HEK293 (cell line): ENCODE results near the gene HARS2.

Experiments used
- CTCF ChIA-PET: fragments of 350-600 bp; formaldehyde crosslinking; extraction: SDS; loops from one replicate; lab custom pipeline; 2021; ENCODE audit warnings: antibody characterized with exemption; lab: Yijun Ruan, JAX
- POLR2A ChIA-PET: fragments of 300-600 bp; formaldehyde crosslinking; extraction: SDS; loops from one replicate; lab custom pipeline; 2020; ENCODE audit warnings: antibody characterized with exemption, inconsistent platforms; lab: Yijun Ruan, JAX
- H3K27ac ChIP-seq: fragments of 200-500 bp; sonication (Bioruptor generic); 2 replicates; pipeline ENCODE4 v1.5.1; 2014; ENCODE audit warnings: low read depth, low read length, control low read depth, inconsistent platforms; ENCODE audit errors: extremely low read depth
- H3K36me3 ChIP-seq, 2 experiments: fragments of 200-500 bp in 1 of 2; sonication (Bioruptor generic) in 1 of 2; 1 replicate in 1 of 2; 2 replicates in 1 of 2; pipeline ENCODE4 v1.5.1; 2014 to 2017; ENCODE audit warnings: inconsistent platforms in 2 of 2, low read length in 2 of 2; ENCODE audit not compliant: control insufficient read depth in 2 of 2, insufficient read depth in 1 of 2
- H3K4me1 ChIP-seq: fragments of 200-500 bp; sonication (Bioruptor generic); 2 replicates; pipeline ENCODE4 v1.5.1; 2014; ENCODE audit warnings: mild to moderate bottlenecking, low read length, inconsistent platforms; ENCODE audit not compliant: control insufficient read depth, insufficient read depth
- H3K4me3 ChIP-seq: 2 replicates; pipeline ENCODE4 v1.5.1; 2011; ENCODE audit warnings: low read depth, mild to moderate bottlenecking, control low read depth, low read length, moderate library complexity
- H3K9me3 ChIP-seq: fragments of 200-500 bp; sonication (Bioruptor generic); 2 replicates; pipeline ENCODE4 v1.5.1; 2014; ENCODE audit warnings: low read depth, low read length, inconsistent platforms; ENCODE audit not compliant: control insufficient read depth, insufficient read depth
- CTCF ChIP-seq: fragments of 450-650 bp; formaldehyde crosslinking; IDR thresholded peaks from 2 replicates; pipeline ENCODE4 v1.5.1; 2016; ENCODE audit warnings: missing biosample characterization, missing genetic modification characterization
- HIC1 ChIP-seq: fragments of 450-650 bp; formaldehyde crosslinking; IDR thresholded peaks from 2 replicates; pipeline ENCODE4 v1.5.1; 2016; ENCODE audit warnings: missing biosample characterization, missing genetic modification characterization
- KLF9 ChIP-seq: fragments of 450-650 bp; formaldehyde crosslinking; IDR thresholded peaks from 2 replicates; pipeline ENCODE4 v1.5.1; 2016; ENCODE audit warnings: missing biosample characterization, missing genetic modification characterization, low read depth
- PRDM10 ChIP-seq: fragments of 450-650 bp; formaldehyde crosslinking; IDR thresholded peaks from 2 replicates; pipeline ENCODE4 v1.5.1; 2016; ENCODE audit warnings: missing biosample characterization, missing genetic modification characterization
- PRDM6 ChIP-seq: fragments of 450-650 bp; formaldehyde crosslinking; IDR thresholded peaks from 2 replicates; pipeline ENCODE4 v1.5.1; 2017; ENCODE audit warnings: missing biosample characterization, missing genetic modification characterization
- RBAK ChIP-seq: fragments of 450-650 bp; formaldehyde crosslinking; IDR thresholded peaks from 2 replicates; pipeline ENCODE4 v1.5.1; 2016; ENCODE audit warnings: missing biosample characterization, missing genetic modification characterization
- SETDB1 ChIP-seq: IDR thresholded peaks from one replicate; pipeline ENCODE4 v1.6.1; 2017; ENCODE audit warnings: mild to moderate bottlenecking, low read length, moderate library complexity, mixed read lengths; ENCODE audit not compliant: insufficient read length
- TRIM28 ChIP-seq: IDR thresholded peaks from 2 replicates; pipeline ENCODE4 v1.6.1; 2011; ENCODE audit warnings: low read length, control low read depth, borderline replicate concordance
- ZEB2 ChIP-seq: fragments of 450-650 bp; formaldehyde crosslinking; IDR thresholded peaks from 2 replicates; pipeline ENCODE4 v1.5.1; 2016; ENCODE audit warnings: missing biosample characterization, missing genetic modification characterization
- ZNF121 ChIP-seq: fragments of 450-650 bp; formaldehyde crosslinking; IDR thresholded peaks from 2 replicates; pipeline ENCODE4 v1.5.1; 2016; ENCODE audit warnings: missing biosample characterization, missing genetic modification characterization
- ZNF157 ChIP-seq: fragments of 450-650 bp; formaldehyde crosslinking; IDR thresholded peaks from 2 replicates; pipeline ENCODE4 v1.5.1; 2016; ENCODE audit warnings: missing biosample characterization, missing genetic modification characterization
- ZNF175 ChIP-seq: fragments of 450-650 bp; formaldehyde crosslinking; IDR thresholded peaks from 2 replicates; pipeline ENCODE4 v1.5.1; 2016; ENCODE audit warnings: missing biosample characterization, missing genetic modification characterization
- ZNF184 ChIP-seq: fragments of 450-650 bp; IDR thresholded peaks from 2 replicates; pipeline ENCODE4 v1.5.1; 2018; ENCODE audit warnings: missing biosample characterization, mild to moderate bottlenecking, missing genetic modification characterization
- ZNF211 ChIP-seq: fragments of 450-650 bp; formaldehyde crosslinking; IDR thresholded peaks from 2 replicates; pipeline ENCODE4 v1.5.1; 2016; ENCODE audit warnings: low read depth, missing biosample characterization, missing genetic modification characterization
- ZNF223 ChIP-seq: fragments of 450-650 bp; formaldehyde crosslinking; IDR thresholded peaks from 2 replicates; pipeline ENCODE4 v1.5.1; 2016; ENCODE audit warnings: missing biosample characterization, missing genetic modification characterization
- ZNF280D ChIP-seq: fragments of 450-650 bp; formaldehyde crosslinking; IDR thresholded peaks from 2 replicates; pipeline ENCODE4 v1.5.1; 2016; ENCODE audit warnings: missing biosample characterization, missing genetic modification characterization
- ZNF354C ChIP-seq: fragments of 450-650 bp; formaldehyde crosslinking; IDR thresholded peaks from 2 replicates; pipeline ENCODE4 v1.5.1; 2016; ENCODE audit warnings: missing biosample characterization, missing genetic modification characterization, low read depth, borderline replicate concordance
- ZNF398 ChIP-seq: fragments of 450-650 bp; formaldehyde crosslinking; IDR thresholded peaks from 2 replicates; pipeline ENCODE4 v1.5.1; 2017; ENCODE audit warnings: missing biosample characterization, missing genetic modification characterization
- ZNF426 ChIP-seq: fragments of 450-650 bp; formaldehyde crosslinking; IDR thresholded peaks from 2 replicates; pipeline ENCODE4 v1.5.1; 2017; ENCODE audit warnings: missing biosample characterization, missing genetic modification characterization, mild to moderate bottlenecking, inconsistent platforms, moderate library complexity
- ZNF48 ChIP-seq: fragments of 450-650 bp; formaldehyde crosslinking; IDR thresholded peaks from 2 replicates; pipeline ENCODE4 v1.5.1; 2016; ENCODE audit warnings: missing biosample characterization, missing genetic modification characterization
- ZNF645 ChIP-seq: fragments of 450-650 bp; formaldehyde crosslinking; IDR thresholded peaks from 2 replicates; pipeline ENCODE4; 2016; ENCODE audit warnings: missing biosample characterization, missing genetic modification characterization

The HARS2 gene

GRCh38 chr5:140641716-140642115 lies 49.5 kb upstream of the HARS2 start (continued):
- TF ChIP-seq CTCF (tag by site-specific recombination) (no peak), ZNF157 (tag by site-specific recombination) (no peak), ZNF211 (tag by site-specific recombination) (no peak), ZNF398 (no peak), ZNF175 (no peak), SETDB1 (no peak), KLF9 (tag by site-specific recombination) (no peak), HIC1 (tag by site-specific recombination) (no peak), ZNF223 (no peak), ZNF354C (tag by site-specific recombination) (no peak), PRDM6 (tag by site-specific recombination) (no peak), ZNF280D (tag by site-specific recombination) (no peak), TRIM28 (no peak), ZNF426 (tag by site-specific recombination) (no peak)

GRCh38 chr5:140642718-140643117 lies 48.5 kb upstream of the HARS2 start:
- POLR2A ChIA-PET = interaction anchor here (0.6 to 1.4 kb wide), 5 partner anchors 15 to 117 kb away, joined by 3 to 7 read pairs (median 5); partner anchors contain the start of genes HARS1, HARS2, SRA1 and ZMAT2
- CTCF ChIA-PET = interaction anchor here (0.8 kb wide), 1 partner anchor 43 kb away, joined by 3 read pairs; no protein-coding TSS in a partner anchor
- Histone ChIP-seq H3K4me1 (peaks cover 2% of the 10 kb centered on the region; the same call in 1 of the 2 replicates), H3K27ac (no peak overlapping the region), H3K4me3 (no peak overlapping the region), H3K36me3 (peaks cover 7 to 60% of the 10 kb centered on the region in 2 experiments; a peak in 2 of 3 replicates), H3K9me3 (no peaks in the 10 kb centered on the region)
- TF ChIP-seq ZNF175 (no peak), PRDM10 (tag by site-specific recombination) (no peak; the same call in 1 of the 2 replicates), ZNF184 (tag by site-specific recombination) (no peak), RBAK (tag by site-specific recombination) (no peak), ZNF645 (tag by site-specific recombination) (no peak), ZNF121 (tag by site-specific recombination) (no peak), ZNF48 (no peak), ZEB2 (no peak)
